Measurements from ENCODE around the gene SUDS3. TPM values are rescaled to one million over a fixed set of nuclear protein-coding genes. Genes with fewer than 3 reads are reported as not detected.

Gene SUDS3
- total and polyA plus RNA-seq, 7 donors, result 8.3 to 27.8 (median 18.9) TPM

DNA sequence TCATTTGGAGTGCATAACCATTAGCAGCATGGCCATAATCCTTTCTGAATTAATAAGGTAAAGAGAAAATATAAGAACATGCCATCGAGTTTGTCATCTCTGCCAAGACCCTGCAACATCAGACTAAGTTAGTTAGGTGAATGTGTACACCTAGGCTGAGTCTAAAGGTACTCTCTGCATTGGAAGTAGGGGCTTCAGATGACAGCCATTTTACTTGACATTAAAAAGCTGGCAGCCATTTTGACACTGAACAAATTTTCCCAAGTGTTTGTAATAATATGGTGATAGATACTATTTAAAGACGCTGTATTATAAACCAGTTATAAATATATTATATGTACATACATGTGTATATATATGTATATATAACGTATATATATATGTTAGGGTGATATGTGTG is 79.0 kb downstream of the SUDS3 start:
- Histone ChIP-seq H3K27ac (no peak overlapping the region), H3K4me1 (no peaks in the 10 kb centered on the region), H3K27me3 (ENCODE audit: insufficient read depth in 3 of 3, low read length in 2 of 3) (no peaks in the 10 kb centered on the region), H3K36me3 (ENCODE audit: insufficient read depth in 1 of 2, low read depth in 1 of 2) (no peaks in the 10 kb centered on the region), H3K9me3 (no peaks in the 10 kb centered on the region), H3K4me3 (no peak overlapping the region)
- intact Hi-C loops (cut with DNase I), result no loop called here
- no peak for DNase-seq
- no peak for ATAC-seq
- TF ChIP-seq, protein P1, sequence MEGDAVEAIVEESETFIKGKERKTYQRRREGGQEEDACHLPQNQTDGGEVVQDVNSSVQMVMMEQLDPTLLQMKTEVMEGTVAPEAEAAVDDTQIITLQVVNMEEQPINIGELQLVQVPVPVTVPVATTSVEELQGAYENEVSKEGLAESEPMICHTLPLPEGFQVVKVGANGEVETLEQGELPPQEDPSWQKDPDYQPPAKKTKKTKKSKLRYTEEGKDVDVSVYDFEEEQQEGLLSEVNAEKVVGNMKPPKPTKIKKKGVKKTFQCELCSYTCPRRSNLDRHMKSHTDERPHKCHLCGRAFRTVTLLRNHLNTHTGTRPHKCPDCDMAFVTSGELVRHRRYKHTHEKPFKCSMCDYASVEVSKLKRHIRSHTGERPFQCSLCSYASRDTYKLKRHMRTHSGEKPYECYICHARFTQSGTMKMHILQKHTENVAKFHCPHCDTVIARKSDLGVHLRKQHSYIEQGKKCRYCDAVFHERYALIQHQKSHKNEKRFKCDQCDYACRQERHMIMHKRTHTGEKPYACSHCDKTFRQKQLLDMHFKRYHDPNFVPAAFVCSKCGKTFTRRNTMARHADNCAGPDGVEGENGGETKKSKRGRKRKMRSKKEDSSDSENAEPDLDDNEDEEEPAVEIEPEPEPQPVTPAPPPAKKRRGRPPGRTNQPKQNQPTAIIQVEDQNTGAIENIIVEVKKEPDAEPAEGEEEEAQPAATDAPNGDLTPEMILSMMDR (IDR thresholded peaks at IDR 0.05), result no peak
- WGBS, 3 donors, result 56 to 81% (median 65%) methylated on average over 3 of the region's 3 CpGs

DNA sequence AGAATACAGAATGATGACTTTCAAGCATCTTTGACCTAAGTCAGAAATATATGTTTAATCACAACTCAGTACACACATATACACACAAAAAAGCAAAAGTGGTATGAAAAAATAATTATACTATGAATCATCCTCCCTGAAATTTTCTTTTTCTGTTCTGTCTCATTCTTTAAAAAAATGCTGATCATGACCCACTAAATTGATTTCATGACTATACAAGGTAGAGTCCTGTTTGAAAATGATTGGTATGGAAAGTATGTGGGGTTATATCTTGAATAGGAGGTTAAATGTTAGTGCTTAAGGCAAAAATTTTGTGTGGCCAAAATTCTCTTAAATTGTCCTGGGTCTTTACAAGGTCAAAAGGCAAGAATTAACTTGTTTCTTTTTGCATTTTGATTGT is 80.4 kb downstream of the SUDS3 start:
- Histone ChIP-seq H3K4me1 (no peaks in the 10 kb centered on the region), H3K36me3 (ENCODE audit: insufficient read depth in 1 of 2, low read depth in 1 of 2) (no peaks in the 10 kb centered on the region), H3K27ac (no peak overlapping the region), H3K9me3 (no peaks in the 10 kb centered on the region), H3K4me3 (no peak overlapping the region), H3K27me3 (ENCODE audit: insufficient read depth in 3 of 3, low read length in 2 of 3) (no peaks in the 10 kb centered on the region)
- DNase-seq (no peak), ATAC-seq (no peak)
- intact Hi-C loops (cut with DNase I), result no loop called here
- TF ChIP-seq, protein P1 (IDR thresholded peaks at IDR 0.05), result no peak

DNA sequence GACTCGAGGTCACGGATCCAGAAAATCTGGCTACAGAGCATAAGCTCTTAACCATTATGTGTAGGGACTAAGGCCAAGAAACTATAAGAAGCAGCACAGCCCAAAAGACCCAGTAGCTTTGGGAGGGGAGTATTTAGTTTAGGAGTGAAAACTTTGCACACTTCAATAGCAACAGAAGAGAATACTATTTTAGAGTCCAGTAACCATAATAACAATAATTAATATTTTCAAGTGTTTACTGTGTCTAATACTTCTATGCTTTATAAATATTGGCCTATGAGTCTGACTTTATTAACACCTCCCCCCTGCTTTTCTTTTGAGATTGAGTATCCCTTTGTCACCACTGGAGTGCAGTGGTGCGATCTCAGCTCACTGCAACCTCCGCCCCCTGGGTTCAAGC is 82.8 kb downstream of the SUDS3 start:
- no peaks in the 10 kb centered on the region for H3K36me3 ChIP-seq (ENCODE audit: insufficient read depth in 1 of 2, low read depth in 1 of 2)
- no peaks in the 10 kb centered on the region for H3K27me3 ChIP-seq (ENCODE audit: insufficient read depth in 3 of 3, low read length in 2 of 3)
- H3K9me3 ChIP-seq, result no peaks in the 10 kb centered on the region
- ATAC-seq, result no peak
- no peak for DNase-seq
- TF ChIP-seq, protein P1 (IDR thresholded peaks at IDR 0.05), result no peak
- intact Hi-C loops (cut with DNase I), result no loop called here
- H3K27ac ChIP-seq, result no peak overlapping the region
- WGBS, 3 donors, result 87 to 93% (median 91%) methylated on average over 4 of the region's 4 CpGs
- H3K4me1 ChIP-seq, result no peaks in the 10 kb centered on the region
- no peak overlapping the region for H3K4me3 ChIP-seq

DNA sequence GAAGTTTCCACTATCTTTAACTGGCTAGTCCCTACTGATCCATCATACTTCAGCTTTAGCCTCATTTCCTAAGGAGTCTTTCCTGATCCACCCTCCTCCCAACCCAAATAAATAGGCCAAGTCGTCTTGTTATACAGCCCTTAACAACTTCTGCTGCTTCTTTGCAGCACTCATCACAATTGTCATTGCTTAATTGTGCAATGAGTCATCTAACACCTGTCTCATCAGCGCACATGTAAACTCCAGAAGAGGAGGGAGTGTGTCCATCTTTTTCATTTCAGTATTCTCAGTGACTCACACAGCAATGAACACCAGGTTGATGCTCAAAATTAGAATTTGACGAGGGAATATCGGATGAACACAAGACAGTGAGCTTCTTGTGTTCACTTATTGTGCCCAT is 87.3 kb downstream of the SUDS3 start:
- no peak overlapping the region for H3K4me3 ChIP-seq
- no peaks in the 10 kb centered on the region for H3K4me1 ChIP-seq
- no peak overlapping the region for H3K27ac ChIP-seq
- WGBS, 3 donors, result 74 to 84% (median 77%) methylated on average over 4 of the region's 4 CpGs
- H3K27me3 ChIP-seq (ENCODE audit: insufficient read depth in 3 of 3, low read length in 2 of 3), result no peaks in the 10 kb centered on the region
- no peak for ATAC-seq
- H3K9me3 ChIP-seq, result no peaks in the 10 kb centered on the region
- TF ChIP-seq, protein P1 (IDR thresholded peaks at IDR 0.05), result no peak
- DNase-seq, result no peak
- intact Hi-C loops (cut with DNase I), result no loop called here
- no peaks in the 10 kb centered on the region for H3K36me3 ChIP-seq (ENCODE audit: insufficient read depth in 1 of 2, low read depth in 1 of 2)

DNA sequence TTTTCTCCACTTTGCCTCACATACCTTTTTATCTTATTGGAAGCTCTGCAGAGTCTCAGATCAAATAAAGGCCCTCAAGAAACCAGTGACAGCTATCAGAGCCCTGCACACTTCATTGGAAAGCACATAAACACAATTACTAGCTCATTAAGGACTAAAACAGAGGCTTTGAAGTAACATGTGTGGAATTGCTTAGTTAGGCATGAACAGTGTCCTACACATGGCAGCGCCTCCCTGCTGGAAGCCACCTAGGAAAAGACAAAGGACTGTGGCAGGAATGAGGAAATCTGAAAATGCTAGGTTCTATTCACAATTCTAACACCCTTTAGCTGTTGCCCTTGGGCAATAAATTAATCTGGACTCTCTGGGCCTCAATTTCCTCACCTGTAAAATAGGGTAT is 89.4 kb downstream of the SUDS3 start:
- no peak for DNase-seq
- Histone ChIP-seq H3K27me3 (ENCODE audit: insufficient read depth in 3 of 3, low read length in 2 of 3) (peaks cover 0 to 3% (median 0%) of the 10 kb centered on the region in 3 donors), H3K36me3 (ENCODE audit: insufficient read depth in 1 of 2, low read depth in 1 of 2) (no peaks in the 10 kb centered on the region), H3K4me3 (no peak overlapping the region), H3K9me3 (no peaks in the 10 kb centered on the region), H3K27ac (no peak overlapping the region), H3K4me1 (no peaks in the 10 kb centered on the region)
- intact Hi-C loops (cut with DNase I), result no loop called here
- 69 to 89% (median 79%) methylated on average over 1 of the region's 1 CpG for WGBS, 3 donors
- ATAC-seq, result no peak
- TF ChIP-seq, protein P1 (IDR thresholded peaks at IDR 0.05), result no peak
